Stimulated activated CD4-positive, alpha-beta T cell treated with anti-CD3 and anti-CD28 coated beads, TNF-alpha, amount 100 ng/mL, for 24 hours (primary cell): Measurements from ENCODE around the gene MROH2A.

Source experiments
- DNase-seq, 3 experiments: peaks; one replicate each; pipeline ENCODE4 v3.0.0-alpha.2; 2020; ENCODE audit warnings: low read depth in 3 of 3

The MROH2A gene

GRCh38 chr2:233835230-233836186, 57.4 kb downstream of the MROH2A start:
- no peak for DNase-seq

GRCh38 chr2:233836359-233836758, 58.2 kb downstream of the MROH2A start:
- no peak for DNase-seq

DNA sequence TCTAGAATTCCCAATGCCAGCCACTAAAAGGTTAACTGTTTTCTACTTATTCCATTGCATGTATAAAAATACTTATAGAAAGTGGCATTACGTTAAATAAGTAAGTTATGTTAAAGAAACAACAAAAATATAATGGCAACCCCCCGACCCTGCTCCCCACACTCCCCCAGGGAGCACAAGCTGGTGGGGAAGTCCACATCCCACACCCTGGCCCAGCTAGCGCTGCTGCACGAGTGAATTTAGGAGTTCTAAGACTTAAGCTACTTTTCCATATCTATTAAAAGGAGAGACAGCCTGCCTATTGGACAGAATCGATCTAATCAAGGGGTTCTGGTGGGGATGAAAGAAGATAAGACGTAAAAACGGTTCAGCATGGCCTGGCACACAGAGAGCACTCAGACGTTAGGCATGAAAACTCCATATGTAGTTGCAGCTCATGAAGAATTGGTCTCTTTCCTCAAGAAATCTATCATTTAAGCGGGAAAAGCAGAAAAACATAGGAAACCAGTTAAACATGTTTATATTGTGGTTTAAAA, 59.6 kb downstream of the MROH2A start:
- no peak for DNase-seq

- DNase-seq: no peak
These were observed 60.1 kb downstream of the MROH2A start for GRCh38 chr2:233838251-233838650.

DNA sequence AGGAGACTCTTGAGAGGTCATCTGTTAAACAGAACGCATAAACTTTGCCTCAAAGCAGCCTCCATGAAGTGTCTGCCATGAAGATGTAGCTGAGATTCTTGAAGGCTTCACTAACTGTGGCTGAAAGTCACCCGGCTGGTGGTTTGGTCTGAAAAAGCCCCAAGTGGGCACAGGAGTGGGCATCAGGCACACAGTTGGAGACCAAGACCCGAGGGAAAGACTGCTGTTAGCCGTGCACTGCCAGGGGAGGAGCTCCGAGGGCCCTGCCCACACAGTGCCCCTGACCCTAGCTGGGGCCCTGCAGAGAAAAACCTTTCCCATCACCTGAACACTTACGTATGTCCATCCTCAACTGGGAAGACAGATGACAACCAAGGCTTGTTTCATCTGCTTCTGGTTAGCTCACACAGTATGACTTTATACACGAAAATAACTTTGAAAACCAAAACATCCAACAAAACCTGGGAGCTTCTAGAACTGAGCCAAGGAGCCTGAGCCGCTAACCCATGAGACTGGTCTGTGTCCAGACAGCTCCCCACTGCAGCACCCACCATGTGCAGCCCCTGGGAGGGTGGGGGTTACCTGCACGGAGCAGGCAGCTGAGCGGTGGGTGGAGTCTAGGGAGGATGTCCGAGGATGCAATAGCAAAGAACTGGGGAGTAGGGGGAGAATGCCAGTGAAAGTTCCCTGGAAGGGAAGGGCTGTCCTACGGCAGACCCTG, 60.8 kb downstream of the MROH2A start:
- no peak for DNase-seq

DNA sequence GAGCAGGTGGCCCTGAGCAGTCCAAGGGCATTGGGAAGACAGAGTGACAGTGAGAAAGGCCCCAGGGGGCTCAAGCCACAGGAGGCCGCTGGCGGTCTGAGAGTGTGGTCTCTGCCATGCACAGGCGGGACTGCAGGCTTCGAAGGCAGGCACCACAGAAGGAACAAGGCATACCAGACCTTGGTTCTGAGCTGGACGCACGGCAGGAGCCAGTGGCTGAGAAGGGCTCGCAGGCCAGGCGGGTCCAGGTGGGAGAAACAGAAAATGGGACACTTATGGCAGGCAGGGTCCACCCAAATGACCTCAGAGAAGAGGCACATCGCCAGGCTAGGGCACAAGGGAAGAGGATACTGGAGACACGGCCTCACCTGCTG, 61.3 kb downstream of the MROH2A start:
- DNase-seq: no peak

DNA sequence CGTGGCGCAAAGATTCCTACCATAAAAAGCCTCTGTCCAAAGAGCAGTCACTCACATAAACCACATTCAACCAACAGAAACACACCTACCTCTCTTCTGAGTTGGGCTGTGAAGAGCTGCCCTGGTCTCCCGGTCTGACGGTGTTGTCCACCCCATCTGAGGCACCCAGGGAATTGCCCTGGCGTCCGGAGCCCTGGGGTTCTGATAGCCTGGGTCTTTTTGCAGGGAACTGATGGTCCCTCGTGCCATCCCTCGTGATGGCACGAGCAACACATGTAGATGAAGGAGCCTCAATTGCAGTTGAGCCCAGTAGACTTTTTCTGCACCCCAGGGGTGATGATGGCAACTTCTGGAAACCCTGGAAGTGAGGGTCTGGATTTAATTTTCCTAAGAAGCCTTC, 62.4 kb downstream of the MROH2A start:
- no peak for DNase-seq

- DNase-seq: no peak
These were observed 63.1 kb downstream of the MROH2A start for GRCh38 chr2:233841183-233841582.

GRCh38 chr2:233844064-233844807, 66.1 kb downstream of the MROH2A start:
- DNase-seq: no peak

DNA sequence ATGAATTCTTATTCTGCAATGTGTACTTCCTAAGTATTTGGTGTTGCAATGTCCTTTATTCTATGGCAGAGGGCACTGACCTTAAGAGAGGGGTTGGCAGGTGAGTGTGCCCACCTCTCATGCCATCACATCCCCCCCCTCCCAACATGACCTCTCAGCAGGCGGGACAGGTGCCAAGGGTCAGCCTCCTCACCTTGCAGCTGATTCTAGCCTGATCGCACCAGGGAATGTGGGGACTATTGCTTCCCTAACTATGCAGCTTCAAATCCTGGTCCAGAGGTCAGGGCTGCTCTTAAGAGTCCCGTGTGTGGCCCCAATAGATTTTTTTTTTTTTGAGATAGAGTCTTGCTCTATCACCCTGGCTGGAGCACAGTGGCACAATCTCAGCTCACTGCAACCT, 66.7 kb downstream of the MROH2A start:
- no peak for DNase-seq

DNA sequence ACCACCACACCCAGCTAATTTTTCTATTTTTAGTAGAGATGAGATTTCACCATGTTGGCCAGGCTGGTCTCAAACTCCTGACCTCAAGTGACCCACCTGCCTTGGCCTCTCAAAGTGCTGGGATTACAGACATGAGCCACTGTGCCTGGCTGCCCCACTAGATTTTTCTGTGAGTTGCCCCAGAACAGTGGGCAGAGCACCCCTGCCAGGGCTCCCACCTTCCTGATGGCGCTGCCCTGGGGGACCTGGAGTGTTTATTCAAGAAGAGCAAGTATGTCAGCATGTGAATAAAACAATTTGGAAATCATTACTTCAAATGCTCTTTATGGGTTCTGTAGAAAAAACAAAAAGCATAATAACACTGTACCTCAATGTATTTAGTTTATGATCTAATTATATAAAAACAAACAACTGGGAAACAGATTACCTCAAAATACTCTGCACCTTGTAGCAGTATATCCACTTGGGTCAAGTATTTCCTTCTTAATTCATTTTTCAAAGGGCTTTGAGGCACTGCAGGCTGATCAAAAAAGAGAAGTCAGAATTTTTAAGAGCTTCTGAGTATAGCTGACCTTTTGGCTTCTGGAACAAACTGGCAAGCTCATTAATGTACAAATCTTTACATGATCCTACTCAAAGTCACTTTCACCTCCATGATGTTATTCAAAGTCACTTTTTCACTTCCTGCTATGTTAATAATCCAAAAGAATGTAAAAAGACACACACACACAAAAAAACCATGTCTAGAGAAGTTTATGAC, 67.4 kb downstream of the MROH2A start:
- DNase-seq: no peak

- DNase-seq: no peak
These were observed 68.5 kb downstream of the MROH2A start for GRCh38 chr2:233846387-233847247.

GRCh38 chr2:233847248-233847898, 69.2 kb downstream of the MROH2A start:
- DNase-seq: no peak

GRCh38 chr2:233848276-233848675, 70.1 kb downstream of the MROH2A start:
- no peak for DNase-seq

- no peak for DNase-seq
These were observed 71.6 kb downstream of the MROH2A start for GRCh38 chr2:233849607-233850271.

DNA sequence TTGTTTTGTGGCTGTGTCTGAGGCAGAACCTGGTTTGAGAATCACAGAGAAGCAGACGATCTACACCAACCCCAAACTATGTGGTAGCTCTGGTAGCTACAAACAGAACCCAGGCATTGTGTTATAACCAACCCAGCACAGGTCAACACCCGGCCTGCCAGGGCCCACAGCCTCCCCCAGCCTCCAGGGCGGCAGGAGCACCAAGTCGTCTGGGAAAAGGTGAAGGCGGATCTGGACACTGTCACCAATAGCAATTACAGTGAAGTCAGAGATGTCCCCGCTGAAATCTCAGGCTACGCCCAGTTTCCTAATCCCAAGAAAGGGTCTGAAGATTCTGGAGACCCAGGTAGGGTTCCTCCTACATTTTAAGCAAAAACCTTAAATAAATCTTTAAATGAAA, 72.6 kb downstream of the MROH2A start:
- DNase-seq: no peak

DNA sequence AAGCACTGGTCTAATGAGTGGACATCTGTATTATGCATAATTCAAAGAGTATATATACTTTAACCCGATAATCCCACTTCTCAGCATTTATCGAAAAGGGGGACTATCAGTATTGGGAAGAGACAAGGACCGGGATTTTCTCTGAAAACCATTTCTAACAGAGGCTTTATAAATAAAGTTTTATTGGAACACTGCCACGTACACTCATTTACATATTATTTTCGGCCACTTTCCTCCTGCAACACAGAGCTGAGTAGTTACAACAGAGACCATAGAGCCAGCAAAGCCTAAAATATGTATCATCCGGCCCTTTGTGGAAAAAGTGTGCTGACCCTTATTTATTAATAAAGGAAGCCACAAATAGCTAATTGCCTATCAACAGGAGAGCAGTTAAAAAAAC, 73.0 kb downstream of the MROH2A start:
- DNase-seq: no peak

GRCh38 chr2:233852056-233852455, 73.9 kb downstream of the MROH2A start:
- DNase-seq: no peak

GRCh38 chr2:233853353-233853752, 75.2 kb downstream of the MROH2A start:
- DNase-seq: no peak
